Stimulated activated CD8-positive, alpha-beta memory T cell treated with anti-CD3 and anti-CD28 coated beads, Interleukin-4, amount 100 ng/mL, for 48 hours (primary cell): ENCODE results near the gene RNF40.

Experiments
- DNase-seq: peaks from one replicate; pipeline ENCODE4 v3.0.0-alpha.2; 2020

RNF40 gene

DNA sequence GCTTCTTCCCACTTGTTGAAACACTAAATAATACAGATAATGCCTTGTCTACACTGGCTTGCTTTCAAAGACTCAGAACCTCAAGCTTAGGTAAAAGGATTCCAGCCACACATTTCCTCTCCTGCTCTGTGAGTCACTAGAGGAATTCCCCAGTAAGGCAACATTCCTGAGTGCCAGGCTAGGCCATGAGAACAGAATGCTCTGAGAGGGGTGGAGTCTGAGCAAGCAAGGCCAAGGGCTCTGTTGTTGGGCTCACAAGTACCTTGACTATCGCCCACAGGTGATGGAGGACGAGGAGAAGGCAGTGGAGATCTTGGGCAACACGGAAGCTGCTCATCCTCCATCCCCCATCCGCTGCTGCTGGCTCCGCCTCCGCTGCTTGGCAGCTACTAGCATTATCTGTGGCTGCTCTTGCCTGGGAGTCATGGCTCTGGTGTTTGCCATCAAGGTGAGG lies 20.6 kb upstream of the RNF40 start:
- no peak for DNase-seq

GRCh38 chr16:30743716-30744115 lies 18.4 kb upstream of the RNF40 start:
- no peak for DNase-seq

- no peak for DNase-seq
Observed at GRCh38 chr16:30744183-30744582, 17.9 kb upstream of the RNF40 start.

DNA sequence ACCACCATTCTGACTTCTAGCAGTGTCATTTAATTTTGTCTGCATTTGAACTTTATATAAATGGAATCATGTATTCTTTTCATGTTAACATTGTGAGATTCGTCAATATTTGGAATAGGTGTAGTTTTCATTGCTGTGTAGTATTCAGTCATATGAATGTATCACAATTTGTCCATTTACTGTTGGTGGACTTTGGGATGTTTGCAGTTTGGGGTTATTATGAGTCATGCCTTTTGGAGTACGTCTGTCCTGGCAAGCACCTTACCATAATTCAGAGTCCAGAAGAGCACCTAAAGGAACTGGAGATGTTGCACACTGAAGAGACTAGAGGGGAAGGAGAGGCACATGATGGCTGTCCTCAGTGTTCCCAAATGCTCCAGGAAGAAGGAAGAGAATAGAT lies 17.0 kb upstream of the RNF40 start:
- DNase-seq = no peak

GRCh38 chr16:30746638-30747175 lies 15.4 kb upstream of the RNF40 start:
- no peak for DNase-seq

DNA sequence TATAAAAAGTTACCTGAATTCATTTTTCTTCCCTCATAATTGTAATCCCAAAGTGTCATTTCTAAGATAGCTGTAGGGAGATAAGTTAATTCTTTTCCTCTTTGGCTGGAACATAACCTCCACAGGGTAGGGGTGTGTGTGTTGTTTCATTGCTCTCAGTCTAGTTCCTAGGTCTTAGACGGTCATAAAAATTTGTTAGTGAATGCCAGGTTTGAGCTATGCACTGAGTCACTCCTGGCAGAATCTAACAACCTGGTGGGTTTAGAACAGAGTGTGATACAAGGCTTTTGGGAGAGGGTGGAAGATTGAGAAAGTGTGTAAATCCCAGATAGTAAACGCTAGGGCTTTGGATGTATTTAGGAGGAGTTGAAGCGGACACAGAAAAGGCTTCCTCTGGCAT lies 14.8 kb upstream of the RNF40 start:
- DNase-seq = no peak

GRCh38 chr16:30747799-30748633 lies 14.1 kb upstream of the RNF40 start, which contains the start of gene PHKG2:
Gene PHKG2 (plus strand): TSS chr16:30748425. CDS start chr16:30748821, 396 bp downstream.
- DNase-seq = peak; percentile 98

GRCh38 chr16:30748634-30749445 lies 13.3 kb upstream of the RNF40 start:
- DNase-seq = peak; percentile 60

GRCh38 chr16:30750201-30750600 lies 11.9 kb upstream of the RNF40 start:
- DNase-seq = no peak

DNA sequence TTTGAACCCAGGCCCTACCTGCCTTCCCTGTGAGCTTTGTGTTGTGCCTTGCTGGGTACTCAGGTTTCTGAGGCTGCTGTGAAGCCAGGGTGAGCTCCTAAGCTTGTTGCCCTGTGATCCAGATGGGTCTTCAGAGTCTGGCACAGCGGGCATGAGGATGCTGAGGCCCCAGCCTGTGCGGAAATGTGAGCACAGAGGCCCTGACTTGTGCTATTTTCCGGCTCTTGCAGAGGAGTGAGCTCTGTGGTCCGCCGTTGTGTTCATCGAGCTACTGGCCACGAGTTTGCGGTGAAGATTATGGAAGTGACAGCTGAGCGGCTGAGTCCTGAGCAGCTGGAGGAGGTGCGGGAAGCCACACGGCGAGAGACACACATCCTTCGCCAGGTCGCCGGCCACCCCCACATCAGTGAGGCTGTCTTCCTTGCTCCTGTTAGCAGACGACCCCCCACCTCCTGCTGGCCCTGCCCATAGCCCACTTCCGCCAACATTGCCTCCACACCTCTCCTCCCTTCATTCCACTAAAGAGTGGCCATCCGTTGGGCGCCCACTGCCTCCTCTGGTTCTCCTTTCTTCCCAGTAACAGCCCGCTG lies 11.2 kb upstream of the RNF40 start:
- no peak for DNase-seq

GRCh38 chr16:30753596-30753995 lies 8.5 kb upstream of the RNF40 start:
- DNase-seq = no peak

GRCh38 chr16:30755955-30756780 lies 6.0 kb upstream of the RNF40 start:
- no peak for DNase-seq

- DNase-seq = no peak
Observed at GRCh38 chr16:30756781-30757100, 5.4 kb upstream of the RNF40 start.

GRCh38 chr16:30757316-30757715 lies 4.8 kb upstream of the RNF40 start:
- DNase-seq = no peak

GRCh38 chr16:30758988-30759491 lies 3.1 kb upstream of the RNF40 start:
- no peak for DNase-seq

DNA sequence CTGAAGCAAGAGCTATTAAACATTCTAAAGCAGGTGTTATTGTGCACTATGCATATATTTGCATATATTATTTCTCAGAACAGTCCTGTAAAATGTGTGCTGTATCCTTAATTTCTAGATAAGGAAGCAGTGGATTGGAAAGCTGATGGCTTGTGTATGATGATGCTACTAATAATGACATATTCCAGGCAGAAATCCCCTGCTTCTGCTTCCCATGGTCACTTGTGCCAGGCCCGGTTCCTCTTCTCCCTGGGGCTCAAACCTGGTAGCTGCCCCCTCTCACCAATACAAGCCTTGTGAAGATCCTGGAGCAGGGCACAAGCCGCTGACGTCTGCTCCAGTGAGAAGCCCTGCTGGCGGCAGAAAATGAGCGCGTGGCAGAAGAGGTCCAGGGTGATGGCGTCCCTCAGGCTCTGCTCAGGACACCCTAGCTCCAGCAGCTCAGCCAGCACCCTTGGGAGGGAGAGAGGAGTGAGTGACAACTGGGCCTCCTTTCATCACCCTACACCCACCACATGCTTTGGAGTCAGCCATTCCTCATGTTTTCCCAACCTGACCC lies 2.0 kb upstream of the RNF40 start:
- DNase-seq = no peak

DNA sequence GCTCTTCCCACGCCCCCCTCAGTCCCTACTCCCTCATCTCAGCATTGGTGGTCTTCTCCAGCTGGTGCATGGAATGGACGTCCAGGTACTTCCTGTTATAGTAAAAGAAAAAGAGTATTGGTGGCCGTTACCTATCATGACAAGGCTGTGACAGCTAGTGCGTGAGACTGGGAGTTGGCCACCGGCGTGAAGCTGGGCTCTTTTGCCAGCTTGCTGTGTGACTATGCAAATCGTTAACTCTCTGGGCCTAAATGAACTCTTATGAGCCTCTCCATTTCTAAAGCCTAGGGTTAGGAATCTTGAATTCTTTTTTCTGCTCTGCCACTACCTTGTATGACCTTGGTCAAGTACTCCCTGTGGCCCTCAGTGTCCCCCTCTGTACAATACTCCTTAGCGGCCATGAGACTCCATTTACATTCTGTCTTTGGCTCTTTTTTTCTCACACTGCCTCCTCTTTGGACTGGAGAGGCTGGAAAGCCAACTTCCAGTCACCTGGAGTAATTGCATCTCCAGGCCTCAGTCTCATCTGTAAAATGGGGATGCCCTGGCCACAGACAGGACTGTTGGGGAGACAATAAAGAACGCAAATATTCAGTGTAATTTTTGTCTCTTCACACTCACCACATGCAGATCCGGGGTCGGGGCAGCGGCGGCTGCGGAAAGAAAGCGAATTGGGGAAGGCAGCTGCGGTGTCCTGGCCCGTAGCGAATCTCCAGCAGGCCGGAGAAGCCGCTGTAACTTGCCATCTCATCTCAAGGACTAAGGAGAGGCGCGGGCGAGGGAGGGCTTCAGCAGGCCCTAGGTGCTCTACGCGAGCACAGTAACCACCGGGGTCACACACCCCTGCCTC lies 1.3 kb upstream of the RNF40 start:
- no peak for DNase-seq

- DNase-seq = peak; percentile 64
Observed at GRCh38 chr16:30761427-30761927, 645 bp upstream of the RNF40 start.

- DNase-seq = no peak
Observed at GRCh38 chr16:30762991-30763725, 1.0 kb downstream of the RNF40 start.

DNA sequence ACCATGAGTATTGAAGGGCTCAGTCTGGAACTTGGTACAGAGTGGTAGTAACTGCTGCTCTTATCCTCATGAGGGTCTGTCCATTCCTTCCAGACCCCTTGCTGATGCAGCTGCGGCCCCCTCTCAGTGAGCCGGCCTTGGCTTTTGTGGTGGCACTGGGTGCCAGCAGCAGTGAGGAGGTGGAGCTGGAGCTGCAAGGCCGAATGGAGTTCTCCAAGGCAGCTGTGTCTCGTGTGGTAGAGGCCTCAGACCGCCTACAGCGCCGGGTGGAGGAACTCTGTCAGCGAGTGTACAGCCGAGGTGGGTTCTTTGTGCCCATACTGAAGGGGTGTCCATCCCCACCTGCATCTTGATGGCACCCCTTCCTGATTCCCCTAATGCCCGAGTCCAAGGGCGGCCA lies 2.0 kb downstream of the RNF40 start:
- no peak for DNase-seq
